GM12878 (cell line): ENCODE results near the gene MARCHF10. TPM values are rescaled to one million over a fixed set of nuclear protein-coding genes. Genes with fewer than 3 reads are reported as not detected.

Experiments
- ATAC-seq: fragments of 200-7000 bp; cut with Tn5 transposase; 3 replicates; pipeline ENCODE4 v1.9.1; 2020; ENCODE audit warnings: mild to moderate bottlenecking, moderate library complexity
- BruUV-seq: library from RNA; stranded (reverse); fragments of 400-500 nt; replicated peaks from 2 replicates; lab custom pipeline; 2021; lab: Mats Ljungman, UMichigan
- CTCF ChIA-PET: fragments of 300-600 bp; sonication (Branson Sonifier 250); formaldehyde crosslinking; extraction: SDS; loops from one replicate; lab custom pipeline; 2021; ENCODE audit warnings: inconsistent platforms; lab: Yijun Ruan, JAX
- POLR2A ChIA-PET: fragments of 350-600 bp; formaldehyde crosslinking; extraction: SDS; loops from one replicate; lab custom pipeline; 2021; ENCODE audit warnings: inconsistent platforms; lab: Charles Lee
- RAD21 ChIA-PET: fragments of 300-600 bp; sonication (Branson Sonifier 250); formaldehyde crosslinking; loops from one replicate; lab custom pipeline; 2023; ENCODE audit warnings: antibody characterized with exemption; ENCODE audit not compliant: unreplicated experiment; lab: Charles Lee
- SMC1A ChIA-PET: fragments of 300-600 bp; sonication (Branson Sonifier 250); formaldehyde crosslinking; loops from one replicate; lab custom pipeline; 2023; ENCODE audit not compliant: unreplicated experiment, uncharacterized antibody; lab: Charles Lee
- DNase-seq: peaks from one replicate; pipeline ENCODE4 v3.0.0-alpha.2; 2011; ENCODE audit warnings: low read depth, low spot score
- FAIRE-seq: peaks from 3 replicates; lab custom pipeline; 2011; peaks lifted over from hg19 to GRCh38; lab: Jason Lieb, UNC
- H2AFZ ChIP-seq: 2 replicates; pipeline ENCODE4 v1.6.0; 2011; ENCODE audit warnings: low read depth, low read length, control low read depth; ENCODE audit not compliant: control insufficient read depth
- H3K27ac ChIP-seq: 2 replicates; pipeline ENCODE4 v1.5.1; 2011; ENCODE audit warnings: control low read depth; ENCODE audit not compliant: control insufficient read depth, insufficient read depth
- H3K27me3 ChIP-seq, 2 experiments: replicated peaks in 1 of 2; 2 replicates each; pipeline versions ENCODE4 v1.6.0 to v1.6.1; 2011; ENCODE audit warnings: low read length in 1 of 2; ENCODE audit not compliant: control insufficient read depth in 2 of 2, insufficient read depth in 2 of 2
- H3K36me3 ChIP-seq, 2 experiments: 2 replicates each; pipeline ENCODE4 v1.5.1; 2011; ENCODE audit warnings: low read length in 1 of 2; ENCODE audit not compliant: control insufficient read depth in 2 of 2, insufficient read depth in 2 of 2
- H3K4me1 ChIP-seq: 2 replicates; pipeline ENCODE4 v1.6.1; 2011; ENCODE audit warnings: mild to moderate bottlenecking, low read length, moderate library complexity, mixed read lengths; ENCODE audit not compliant: control insufficient read depth, insufficient read depth
- H3K4me2 ChIP-seq: 2 replicates; pipeline ENCODE4 v1.6.0; 2011; ENCODE audit warnings: control low read depth; ENCODE audit not compliant: control insufficient read depth, insufficient read depth
- H3K4me3 ChIP-seq: fragments of 200-600 bp; sonication (generic); 2 replicates; pipeline ENCODE4 v1.5.1; 2016
- H3K79me2 ChIP-seq: 2 replicates; pipeline ENCODE4 v1.6.0; 2011; ENCODE audit warnings: low read length; ENCODE audit not compliant: control insufficient read depth, insufficient read depth
- H3K9ac ChIP-seq: 2 replicates; pipeline ENCODE4 v1.8.0; 2011; ENCODE audit warnings: low read length, control low read depth, mixed read lengths; ENCODE audit not compliant: control insufficient read depth, insufficient read depth
- H3K9me3 ChIP-seq: replicated peaks from 3 replicates; pipeline ENCODE4 v1.5.1; 2011; ENCODE audit warnings: mild to moderate bottlenecking, low read length; ENCODE audit not compliant: control insufficient read depth, insufficient read depth
- H4K20me1 ChIP-seq: 2 replicates; pipeline ENCODE4 v1.6.0; 2011; ENCODE audit not compliant: control insufficient read depth, insufficient read depth
- ATF2 ChIP-seq: IDR thresholded peaks from 2 replicates; pipeline ENCODE4 v1.6.1; 2012; ENCODE audit warnings: low read length, inconsistent platforms
- ATF7 ChIP-seq: fragments of 450-650 bp; IDR thresholded peaks from 2 replicates; pipeline ENCODE4 v1.6.1; 2016; ENCODE audit warnings: low read depth, mild to moderate bottlenecking
- CHD4 ChIP-seq: fragments of 200-600 bp; sonication (generic); IDR thresholded peaks from 2 replicates; pipeline ENCODE4 v1.6.1; 2016; ENCODE audit warnings: mild to moderate bottlenecking
- CUX1 ChIP-seq: IDR thresholded peaks from 2 replicates; pipeline ENCODE4 v1.6.1; 2012; ENCODE audit warnings: improper control_type of control experiment, low read depth, low read length; ENCODE audit not compliant: insufficient replicate concordance
- FOXM1 ChIP-seq: IDR thresholded peaks from 2 replicates; pipeline ENCODE4 v1.6.1; 2012; ENCODE audit warnings: low read depth, mild to moderate bottlenecking, inconsistent platforms, low read length, moderate library complexity
- HCFC1 ChIP-seq: fragments of 150-350 bp; IDR thresholded peaks from 2 replicates; pipeline ENCODE4 v1.6.1; 2014; ENCODE audit warnings: low read length
- HDAC6 ChIP-seq: fragments of 200-600 bp; sonication (generic); IDR thresholded peaks from one replicate; pipeline ENCODE4 v1.8.0; 2017; ENCODE audit warnings: antibody characterized with exemption; ENCODE audit not compliant: unreplicated experiment
- NFXL1 ChIP-seq: fragments of 450-650 bp; IDR thresholded peaks from 2 replicates; pipeline ENCODE4 v1.6.1; 2017; ENCODE audit warnings: antibody characterized with exemption, mild to moderate bottlenecking, borderline replicate concordance
- POLR2A ChIP-seq: IDR thresholded peaks from 2 replicates; pipeline ENCODE4 v1.6.1; 2011; ENCODE audit warnings: low read depth, mild to moderate bottlenecking, low read length
- POLR2AphosphoS2 ChIP-seq: IDR thresholded peaks from 2 replicates; pipeline ENCODE4 v1.6.1; 2011; ENCODE audit warnings: low read depth, mild to moderate bottlenecking, low read length, improper control_type of control experiment, moderate library complexity
- RCOR1 ChIP-seq: conservative IDR thresholded peaks from 2 replicates; pipeline ENCODE4 v1.6.1; 2012; ENCODE audit warnings: low read depth, low read length, improper control_type of control experiment
- ZNF217 ChIP-seq: fragments of 450-650 bp; IDR thresholded peaks from 2 replicates; pipeline ENCODE4 v1.6.1; 2017; ENCODE audit warnings: antibody characterized with exemption, mild to moderate bottlenecking
- WGBS: methylation state at CpG from one replicate; pipeline ENCODE4 v1.1.6; 2016; ENCODE audit warnings: low lambda C conversion rate; ENCODE audit not compliant: insufficient replicate concordance, insufficient coverage; ENCODE audit errors: missing lambda C conversion rate; 5-methylcytosine and 5-hydroxymethylcytosine counted together
- in situ Hi-C: fragments of 300-500 bp; cut with MboI; formaldehyde crosslinking; loops from 9 replicates; pipeline ENCODE4 v1.14.3; 2018; ENCODE audit warnings: mixed read lengths
- intact Hi-C: fragments of 100-400 bp; cut with micrococcal nuclease; formaldehyde crosslinking; loops from one replicate; pipeline ENCODE4 v1.14.2; 2022; ENCODE audit not compliant: unreplicated experiment
- polyA plus RNA-seq, 11 experiments: library from polyadenylated mRNA; depleted of rRNA in 4 of 11; unstranded in 6 of 11; stranded (reverse) in 5 of 11; fragments of >200 nt; fragmentation: Nextera tagmentation in 4 of 11; fragmentation: Illumina TruSeq in 1 of 11; extraction: Ambion mirVana in 4 of 11; extraction: Trizol in 1 of 11; gene quantifications; 1 replicate in 1 of 11; 2 replicates in 10 of 11; pipeline versions ENCODE4 v1.2.1 to v1.2.3, GENCODE V29; 2011 to 2016; ENCODE audit warnings: inconsistent platforms in 2 of 11, missing spikeins in 2 of 11, low read depth in 1 of 11
- total RNA-seq, 4 experiments: library from RNA; depleted of rRNA in 3 of 4; stranded (reverse); fragments of >200 nt in 3 of 4; fragmentation: Illumina TruSeq in 1 of 4; extraction: Trizol in 1 of 4; gene quantifications; 2 replicates each; pipeline versions ENCODE4 v1.2.1 to v1.2.3, GENCODE V29; 2013 to 2021

Gene MARCHF10
- total and polyA plus RNA-seq, 10 of the 15 experiments (the other 5 are each of a cell fraction or from before 2014, with no cell fraction given), result 0.11 to 0.24 TPM; not detected in 8

GRCh38 chr17:62805234-62805633, 2.9 kb downstream of the MARCHF10 start:
- ChIA-PET RAD21 (no interaction called here), CTCF (no interaction called here), SMC1A (no interaction called here), POLR2A (no interaction called here)
- Histone ChIP-seq H3K27me3 (peaks cover 0 to 3% of the 10 kb centered on the region in 2 experiments; a peak in 2 of 4 replicates), H3K4me3 (no peak overlapping the region), H3K79me2 (no peaks in the 10 kb centered on the region), H3K9me3 (no peaks in the 10 kb centered on the region), H3K4me2 (no peak overlapping the region), H3K27ac (no peak overlapping the region), H3K9ac (no peak overlapping the region), H2AFZ (no peak overlapping the region), H4K20me1 (no peaks in the 10 kb centered on the region), H3K4me1 (no peaks in the 10 kb centered on the region), H3K36me3 (no peaks in the 10 kb centered on the region)
- TF ChIP-seq POLR2AphosphoS2, result no peak
- TF ChIP-seq ZNF217, result no peak
- DNase-seq (no peak), ATAC-seq (no peak), FAIRE-seq (no peak)
- WGBS, result 72% methylated on average over 3 of the region's 3 CpGs
- intact Hi-C loops, result no loop called here
- BruUV-seq, result no TSS peak
- in situ Hi-C loops, result no loop called here

- H3K27ac ChIP-seq, result no peak overlapping the region
- WGBS, result 29% methylated on average over 8 of the region's 8 CpGs
- ChIA-PET RAD21 (no interaction called here), POLR2A (no interaction called here), CTCF (no interaction called here), SMC1A (no interaction called here)
- H3K4me1 ChIP-seq, result no peaks in the 10 kb centered on the region
- no peaks in the 10 kb centered on the region for H4K20me1 ChIP-seq
- TF ChIP-seq ATF7 (no peak), CHD4 (no peak), NFXL1 (no peak), FOXM1 (no peak), CUX1 (no peak), HDAC6 (no peak), RCOR1 (no peak), ATF2 (no peak), HCFC1 (no peak), POLR2A (no peak)
- ATAC-seq (no peak), DNase-seq (no peak), FAIRE-seq (no peak)
- peaks cover 0 to 3% of the 10 kb centered on the region in 2 experiments; a peak in 3 of 4 replicates for H3K27me3 ChIP-seq
- H3K4me2 ChIP-seq, result no peak overlapping the region
- BruUV-seq, result no TSS peak
- no peak overlapping the region for H2AFZ ChIP-seq
- H3K79me2 ChIP-seq, result no peaks in the 10 kb centered on the region
- no peaks in the 10 kb centered on the region for H3K9me3 ChIP-seq
- no peak overlapping the region for H3K4me3 ChIP-seq
- intact Hi-C loops (no loop called here), in situ Hi-C loops (no loop called here)
- H3K36me3 ChIP-seq, result no peaks in the 10 kb centered on the region
- no peak overlapping the region for H3K9ac ChIP-seq
These were observed 3.3 kb downstream of the MARCHF10 start for GRCh38 chr17:62804822-62805221.
